NCI-H2171 treated with DMSO at 0.1 percent for 48 hours (cell line): Measurements from ENCODE around the gene CDO1.
"Not testable (repeated sequence)": the region's sequence is repeated elsewhere in the genome, so short reads cannot be mapped to it uniquely, and the experiment has no call there.

Source experiments
- DNase-seq: peaks from one replicate; lab custom pipeline; 2025; lab: John Stamatoyannopoulos, UW

Gene CDO1

DNA sequence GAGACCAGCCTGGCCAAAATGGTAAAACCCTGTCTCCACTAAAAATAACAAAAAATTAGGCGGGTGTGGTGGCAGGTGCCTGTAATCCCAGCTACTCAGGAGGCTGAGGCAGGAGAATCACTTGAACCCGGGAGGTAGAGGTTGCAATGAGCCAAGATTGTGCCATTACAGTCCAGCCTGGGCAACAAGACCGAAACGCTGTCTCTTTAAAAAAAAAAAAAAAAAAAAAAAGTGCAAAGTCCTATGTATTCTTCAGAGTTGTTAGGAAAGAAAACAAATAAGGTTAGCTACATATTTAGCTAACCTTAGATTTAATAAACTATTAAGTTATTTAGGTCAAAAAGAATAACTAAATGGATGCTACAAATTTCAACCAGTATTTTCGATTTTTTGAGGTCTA is 13.5 kb upstream of the CDO1 start:
- DNase-seq: no peak

DNA sequence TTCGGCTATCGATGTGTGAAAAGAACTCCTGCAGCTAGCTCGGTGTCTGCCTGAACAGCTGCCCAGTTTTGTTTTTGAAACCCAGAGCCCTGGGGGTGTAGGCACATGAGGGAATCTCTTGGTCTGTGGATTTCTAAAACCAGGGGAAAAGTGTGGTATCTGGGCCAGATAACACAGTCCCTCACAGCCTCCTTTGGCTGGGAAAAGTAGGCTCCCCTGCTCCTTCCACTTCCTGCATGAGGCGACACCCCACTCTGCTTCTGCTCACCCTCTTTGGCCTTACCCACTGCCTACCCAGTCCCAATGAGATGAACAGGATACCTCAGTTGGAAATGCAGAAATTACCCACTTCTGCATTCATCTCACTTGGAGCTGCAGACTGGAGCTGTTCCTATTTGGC is 9.5 kb upstream of the CDO1 start:
- no peak for DNase-seq

DNA sequence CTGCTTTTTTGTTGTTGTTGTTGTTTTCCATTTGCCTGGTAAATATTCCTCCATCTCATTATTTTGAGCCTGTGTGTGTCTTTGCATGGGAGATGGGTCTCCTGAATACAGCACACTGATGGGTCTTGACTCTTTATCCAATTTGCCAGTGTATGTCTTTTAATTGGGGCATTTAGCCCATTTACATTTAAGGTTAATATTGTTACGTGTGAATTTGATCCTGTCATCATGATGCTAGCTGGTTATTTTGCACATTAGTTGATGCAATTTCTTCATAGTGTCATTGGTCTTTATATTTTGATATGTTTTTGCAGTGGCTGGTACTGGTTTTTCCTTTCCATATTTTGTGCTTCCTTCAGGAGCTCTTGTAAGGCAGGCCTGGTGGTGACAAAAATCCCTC is 8.5 kb upstream of the CDO1 start:
- not testable (repeated sequence) for DNase-seq

DNA sequence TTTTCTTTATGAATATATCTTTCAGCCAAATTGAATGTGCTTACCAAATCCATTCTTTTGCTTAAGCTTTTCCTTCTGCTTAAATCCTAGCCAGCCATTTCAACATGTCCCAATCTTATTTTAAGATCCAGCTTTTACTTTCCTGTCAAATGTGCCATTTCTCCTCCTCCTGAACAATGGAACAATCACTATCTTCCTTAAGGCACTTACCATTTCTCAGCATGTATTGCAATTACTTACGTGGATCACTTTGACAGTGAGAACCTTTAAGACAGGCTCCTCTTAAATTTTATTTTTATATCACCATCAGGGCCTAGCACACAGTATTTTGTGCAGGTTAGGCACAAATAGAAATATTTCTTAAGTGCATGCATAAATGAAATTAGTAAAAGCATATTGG is 4.4 kb upstream of the CDO1 start:
- no peak for DNase-seq

DNA sequence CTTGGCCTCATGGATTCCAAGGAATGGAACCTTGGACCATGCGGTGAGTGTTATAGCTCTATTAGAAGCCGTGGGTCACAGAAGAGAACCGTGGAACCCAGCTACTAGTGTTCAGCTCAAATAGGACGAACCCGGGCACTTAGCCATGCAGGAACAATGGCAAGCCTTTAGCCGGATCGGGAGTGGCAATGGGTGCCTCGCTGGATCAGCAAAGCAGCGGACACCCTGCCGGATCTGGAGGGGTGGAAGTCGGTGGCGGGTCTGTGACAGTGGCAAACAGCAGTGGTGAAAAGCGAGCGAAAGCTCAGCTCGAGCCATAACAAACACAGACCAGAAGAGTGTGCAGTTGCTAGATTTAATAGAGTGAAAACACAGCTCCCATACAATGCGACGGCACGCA is 2.4 kb upstream of the CDO1 start:
- DNase-seq: no peak

DNA sequence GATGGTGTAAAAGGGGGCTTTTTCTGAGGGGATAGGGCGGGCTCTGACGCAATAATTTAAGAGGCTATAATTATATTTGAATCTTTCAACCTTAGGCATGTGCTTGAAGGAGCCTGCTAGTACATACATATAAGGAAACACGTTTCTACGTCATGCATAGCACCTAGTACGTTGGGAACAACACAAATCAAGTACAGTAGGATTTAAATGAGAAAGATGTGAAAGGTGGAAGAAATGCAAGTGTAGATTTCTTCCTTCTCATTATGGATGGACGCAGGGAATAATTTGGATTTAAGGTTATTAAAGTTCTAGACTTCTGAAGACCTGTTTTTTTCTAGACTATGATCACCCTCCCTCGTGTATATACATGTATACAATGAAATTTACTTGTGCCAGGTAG is 927 bp upstream of the CDO1 start:
- DNase-seq: no peak

DNA sequence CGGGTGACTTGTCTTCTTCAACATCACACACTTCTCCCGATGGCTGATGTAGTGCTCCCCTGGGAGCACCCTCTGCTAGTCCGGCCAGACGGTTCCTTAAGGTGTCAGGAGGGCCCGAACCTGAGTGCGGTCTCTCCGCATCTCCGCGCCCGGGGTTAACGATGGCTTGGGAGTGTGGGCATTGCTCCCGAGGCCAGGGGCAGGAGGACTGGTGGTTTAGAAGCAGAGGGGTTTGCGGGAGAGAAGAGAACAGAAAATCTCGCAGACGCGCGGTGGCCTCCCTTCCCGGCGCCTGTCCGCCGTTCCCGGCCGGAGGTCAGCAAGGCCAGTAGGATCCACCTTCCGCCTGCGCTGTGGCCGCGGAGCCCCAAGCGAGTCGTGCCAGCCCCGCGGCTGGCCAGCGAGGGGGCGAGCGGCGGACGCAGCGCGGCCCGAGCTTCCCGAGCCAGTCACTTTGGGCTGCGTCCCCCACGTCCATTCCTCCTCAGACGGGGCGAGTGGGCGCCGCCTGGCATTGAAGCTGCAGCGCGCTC is 700 bp downstream of the CDO1 start:
- DNase-seq: no peak

DNA sequence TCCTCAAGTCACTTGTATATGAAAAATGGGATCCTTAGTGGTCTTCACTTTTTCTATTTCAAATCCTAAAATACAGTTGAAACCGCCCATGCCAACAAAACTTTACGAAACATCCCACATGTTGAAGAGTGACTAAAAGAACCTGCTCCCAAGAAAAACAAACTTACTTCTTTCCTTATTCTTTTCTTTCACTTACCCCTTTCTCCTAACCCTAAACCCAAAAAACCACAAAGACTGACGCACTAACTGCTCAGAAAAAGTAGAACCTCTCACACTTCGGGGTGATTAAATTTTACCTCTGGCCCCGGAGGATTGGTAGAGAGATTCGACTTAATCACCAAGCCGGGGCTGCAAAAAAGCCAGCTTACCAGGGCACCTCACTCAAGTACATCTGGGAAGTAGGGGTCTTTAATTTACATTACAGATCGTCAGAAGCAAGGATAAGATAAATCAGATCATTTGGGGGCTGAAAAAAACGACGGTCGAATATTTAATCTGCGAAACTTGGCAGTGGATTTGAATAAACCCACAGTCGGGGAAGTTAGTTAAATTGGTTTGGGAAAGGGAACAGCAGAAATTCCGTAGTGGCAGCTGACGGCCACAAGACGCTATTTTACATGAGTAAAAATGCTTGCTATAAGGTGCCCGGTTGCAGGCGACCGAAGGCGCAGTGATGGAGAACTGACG is 1.3 kb downstream of the CDO1 start:
- no peak for DNase-seq

DNA sequence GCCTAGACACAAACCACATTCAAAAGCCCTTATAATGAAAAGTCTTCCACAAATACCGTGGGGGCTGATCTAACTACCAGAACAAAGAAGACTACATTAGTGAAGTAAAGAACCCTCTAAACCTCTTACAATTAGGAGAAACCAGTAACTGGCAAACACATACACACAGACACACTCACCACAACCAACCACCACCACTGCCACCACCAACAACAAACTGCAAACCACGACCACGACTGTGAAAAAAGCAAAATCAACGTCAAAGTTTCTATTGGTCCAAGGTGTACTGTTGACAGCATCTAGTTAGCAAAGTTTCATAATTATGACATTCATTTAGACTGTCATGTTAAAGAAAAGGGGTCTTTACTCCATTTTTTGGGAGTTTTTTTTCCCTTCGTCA is 2.7 kb downstream of the CDO1 start:
- no peak for DNase-seq

DNA sequence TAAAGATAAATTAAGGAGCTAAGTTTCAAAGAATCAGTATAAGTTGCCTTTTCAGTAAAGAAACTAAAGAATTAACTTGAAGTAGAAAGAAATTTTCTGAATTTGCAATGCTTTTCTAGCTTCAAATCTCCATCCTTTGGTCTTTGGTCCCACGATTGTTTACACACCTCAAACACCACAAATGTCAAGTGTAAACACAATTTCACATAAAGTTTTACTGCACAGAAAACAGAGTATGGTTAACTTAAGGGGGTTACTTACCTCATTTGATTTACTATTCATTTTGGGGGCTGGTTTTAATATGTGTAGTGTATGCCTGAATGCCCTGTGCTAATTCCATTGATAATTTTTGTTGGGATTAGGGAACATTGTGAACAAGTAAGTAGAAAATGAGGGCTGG is 4.1 kb downstream of the CDO1 start:
- DNase-seq: no peak

DNA sequence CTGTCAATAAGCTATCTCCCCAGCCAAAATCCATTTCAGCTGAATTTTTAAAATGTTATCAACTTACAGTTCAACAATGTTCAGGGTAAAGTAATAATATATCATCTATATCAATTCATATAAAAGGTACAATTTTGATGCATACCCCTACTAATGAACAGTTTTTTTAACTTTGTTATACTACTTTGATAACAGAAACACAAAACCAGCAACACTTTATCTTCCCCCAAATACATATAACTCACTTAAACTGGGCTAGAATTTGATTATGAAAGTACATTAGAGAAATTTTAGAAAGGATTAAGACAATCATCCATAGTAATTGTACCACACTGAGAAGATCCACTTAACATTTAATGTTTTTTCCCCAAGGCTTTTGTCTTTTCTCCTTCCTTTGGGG is 5.1 kb downstream of the CDO1 start:
- no peak for DNase-seq

DNA sequence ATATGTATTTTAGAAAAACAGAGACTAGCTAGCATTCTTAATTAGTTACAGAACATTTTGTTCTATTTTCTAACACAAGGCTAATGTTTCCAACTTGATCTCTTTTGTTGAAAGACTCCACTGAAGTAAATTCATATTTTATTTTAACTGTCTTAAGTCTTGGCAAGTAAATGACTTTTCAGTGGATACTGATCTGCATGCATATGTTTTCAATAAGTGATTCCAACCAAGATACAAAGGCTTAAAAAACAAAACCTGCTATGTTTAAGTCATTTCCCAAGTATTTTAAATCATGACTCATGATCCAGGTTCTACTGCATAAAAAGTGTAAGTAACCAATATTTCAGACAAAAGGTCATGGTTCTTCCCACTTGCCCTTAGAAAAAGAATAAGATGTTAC is 5.7 kb downstream of the CDO1 start:
- no peak for DNase-seq

DNA sequence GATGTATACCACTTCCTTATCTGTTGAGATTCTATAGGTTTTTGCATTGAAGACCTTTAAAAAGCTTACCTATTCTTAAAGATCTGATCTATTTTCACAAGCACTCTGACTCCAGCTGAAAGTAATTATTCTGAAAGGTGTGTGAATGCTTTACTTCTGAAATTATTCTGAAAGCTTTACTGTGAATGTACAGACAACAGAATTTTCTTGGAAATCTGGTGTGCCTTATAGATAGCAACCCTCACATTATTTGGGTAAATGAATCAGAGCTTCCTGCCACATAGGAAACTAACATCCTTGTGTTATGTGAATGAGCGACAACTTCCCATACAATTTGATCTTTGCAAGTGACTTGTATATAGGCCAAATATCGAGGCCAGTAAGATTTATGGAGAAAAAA is 6.5 kb downstream of the CDO1 start:
- DNase-seq: no peak

DNA sequence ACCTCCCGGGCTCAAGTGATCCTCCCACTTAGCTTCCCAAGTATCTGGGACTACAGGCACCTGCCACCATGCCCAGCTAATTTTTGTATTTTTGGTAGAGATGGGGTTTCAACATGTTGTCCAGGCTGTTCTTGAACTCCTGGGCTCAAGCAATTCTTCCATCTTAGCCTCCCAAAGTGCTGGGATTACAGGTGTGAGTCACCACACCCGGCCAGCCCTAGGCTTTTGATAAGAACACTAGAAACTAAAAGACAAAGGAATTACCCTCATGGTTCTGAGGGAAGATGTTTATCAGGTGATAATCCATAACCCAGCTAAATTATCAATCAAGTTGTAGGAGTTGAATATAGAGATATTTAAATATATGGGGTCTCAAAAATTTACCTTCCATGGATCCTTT is 8.4 kb downstream of the CDO1 start:
- DNase-seq: not testable (repeated sequence)

DNA sequence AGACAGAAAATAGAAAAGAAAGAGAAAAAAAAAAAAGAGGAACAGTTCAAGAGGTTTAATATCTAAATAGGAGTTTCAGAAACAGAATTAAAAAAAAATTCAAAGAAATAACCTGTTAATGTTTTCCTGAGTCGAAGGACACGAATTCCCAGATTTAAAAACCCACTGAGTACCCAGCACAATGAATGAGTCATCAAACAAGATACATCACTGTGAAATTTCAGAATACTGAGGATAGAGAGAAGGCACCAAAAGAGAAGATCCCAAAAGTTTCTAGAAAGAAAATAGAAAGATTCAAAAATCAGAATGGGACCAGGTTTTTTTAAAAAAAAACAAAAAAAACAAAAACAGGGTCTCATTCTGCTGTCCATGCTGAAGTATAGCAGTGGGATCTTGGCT is 8.8 kb downstream of the CDO1 start:
- DNase-seq: no peak

DNA sequence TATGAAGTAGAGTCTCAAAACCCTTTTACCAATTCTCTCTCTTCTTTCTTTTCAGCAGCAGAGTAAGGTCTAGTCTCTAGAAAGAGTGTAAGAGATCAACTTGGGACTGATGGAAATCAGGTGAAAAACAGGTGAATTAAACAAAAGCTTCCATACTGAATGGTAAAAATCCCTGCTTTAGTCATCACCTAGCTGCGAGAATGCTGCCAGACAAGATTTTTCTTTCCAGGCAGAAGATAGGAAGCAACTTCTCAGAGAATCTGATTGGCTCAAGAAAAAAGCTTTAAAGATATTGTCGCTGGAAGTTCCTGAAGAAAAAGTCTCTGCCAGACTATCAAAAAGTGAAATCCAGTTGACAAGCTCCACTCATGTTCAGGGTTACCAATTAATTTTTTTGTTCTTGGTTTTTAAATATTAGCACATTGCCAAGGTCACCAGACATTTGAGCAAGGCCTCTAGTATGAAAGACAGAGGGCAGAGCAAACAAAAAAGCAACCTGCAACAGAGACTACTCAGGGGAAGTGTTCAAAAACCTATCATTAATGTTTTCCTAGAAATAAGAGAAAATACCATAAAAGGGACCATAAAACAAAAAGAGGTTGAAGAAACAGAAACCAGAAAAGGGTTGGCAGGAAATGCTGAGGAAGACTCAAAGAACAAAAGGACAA is 9.3 kb downstream of the CDO1 start:
- DNase-seq: no peak

DNA sequence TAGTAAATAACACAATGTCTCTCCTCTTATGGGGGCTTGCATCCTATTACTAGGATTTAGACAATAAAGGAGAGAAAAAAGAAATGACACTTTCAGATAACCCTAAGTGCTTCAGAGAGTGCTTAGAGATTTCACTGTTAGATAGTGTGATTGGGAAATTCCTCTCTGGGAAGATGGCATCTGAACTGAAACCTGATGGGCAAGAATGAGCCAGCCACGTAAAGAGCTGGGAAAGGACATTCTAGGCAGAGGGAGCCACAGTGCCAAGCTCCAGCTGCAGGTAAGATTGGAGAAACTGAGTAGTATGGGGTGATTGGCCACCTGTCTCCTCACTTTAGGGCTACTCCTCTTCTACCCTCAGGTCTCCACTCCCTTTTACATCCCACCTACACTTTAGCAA is 14.5 kb downstream of the CDO1 start:
- no peak for DNase-seq

DNA sequence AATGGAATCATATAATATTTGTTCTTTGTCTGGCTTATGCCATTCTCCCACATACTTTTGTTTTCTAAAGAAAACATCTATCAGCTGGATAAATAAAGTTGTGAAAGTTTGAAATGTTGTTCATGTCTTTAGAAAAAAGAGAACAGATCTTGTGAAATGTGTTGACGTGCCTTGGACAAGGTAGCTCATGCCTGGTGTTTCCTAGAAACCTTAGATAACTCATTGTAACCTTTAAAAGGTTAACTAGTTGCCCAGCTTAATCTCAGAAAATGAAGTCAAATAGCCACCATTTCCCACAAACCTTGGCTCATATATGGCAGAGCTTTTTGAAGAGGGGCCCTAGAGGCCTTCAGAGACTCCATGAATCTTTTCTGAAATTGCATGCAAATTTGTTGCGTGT is 15.3 kb downstream of the CDO1 start:
- no peak for DNase-seq

DNA sequence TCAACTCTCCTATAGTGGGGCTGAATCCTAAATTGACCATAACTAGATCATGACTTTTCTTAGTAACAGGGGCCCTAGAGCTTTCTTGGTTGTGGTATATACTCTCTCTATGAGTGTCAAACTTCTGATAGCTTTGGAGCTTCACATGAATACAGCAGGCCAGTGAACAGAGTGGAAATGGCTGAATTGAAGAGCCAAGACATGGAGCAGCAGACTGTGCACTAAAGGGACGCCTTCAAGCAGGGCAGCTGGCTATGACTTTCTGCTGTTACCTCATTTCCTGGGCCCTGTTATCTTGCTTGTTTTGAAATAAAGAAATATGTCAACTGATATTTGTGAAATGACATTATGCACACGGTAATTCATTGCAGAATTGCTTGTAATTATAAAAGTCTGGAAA is 16.4 kb downstream of the CDO1 start:
- DNase-seq: no peak

DNA sequence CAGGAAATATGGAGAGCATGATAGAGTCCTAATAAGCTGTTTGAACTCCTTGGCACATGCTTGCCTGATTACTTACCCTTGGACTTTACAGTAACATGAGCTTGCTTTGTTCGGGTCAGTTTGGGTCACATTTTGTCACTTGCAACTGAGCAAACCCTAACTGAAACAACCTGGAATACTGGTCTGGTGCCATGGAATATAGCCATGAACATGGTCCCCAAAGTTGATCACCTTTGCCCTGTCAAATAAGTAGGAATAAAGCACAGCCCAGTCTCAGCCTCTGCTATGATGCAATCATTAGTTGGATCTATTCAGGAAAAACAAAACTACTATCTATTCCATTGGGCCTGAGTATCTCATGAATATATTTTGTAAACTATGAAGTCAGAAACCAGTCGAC is 18.2 kb downstream of the CDO1 start:
- no peak for DNase-seq

DNA sequence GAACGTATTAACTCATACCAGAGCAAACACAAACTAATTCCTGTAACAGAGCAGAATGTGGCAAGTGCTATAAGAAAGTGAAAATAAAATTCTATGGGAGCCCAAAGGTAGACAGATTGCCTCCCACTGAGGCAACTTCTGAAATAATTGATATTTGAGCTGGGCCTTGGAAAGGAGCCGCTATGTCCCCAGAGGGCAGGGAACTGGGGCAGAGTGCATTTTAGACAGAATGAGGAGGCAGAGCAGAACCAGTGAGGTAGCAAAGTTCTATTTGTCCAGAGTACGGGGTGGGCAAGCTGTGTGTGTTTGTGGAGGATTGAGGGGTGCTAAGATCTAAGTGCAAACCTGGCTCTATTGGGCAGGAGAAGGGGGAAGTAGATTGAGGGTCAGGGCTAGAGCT is 19.8 kb downstream of the CDO1 start:
- peak; percentile 57 for DNase-seq

DNA sequence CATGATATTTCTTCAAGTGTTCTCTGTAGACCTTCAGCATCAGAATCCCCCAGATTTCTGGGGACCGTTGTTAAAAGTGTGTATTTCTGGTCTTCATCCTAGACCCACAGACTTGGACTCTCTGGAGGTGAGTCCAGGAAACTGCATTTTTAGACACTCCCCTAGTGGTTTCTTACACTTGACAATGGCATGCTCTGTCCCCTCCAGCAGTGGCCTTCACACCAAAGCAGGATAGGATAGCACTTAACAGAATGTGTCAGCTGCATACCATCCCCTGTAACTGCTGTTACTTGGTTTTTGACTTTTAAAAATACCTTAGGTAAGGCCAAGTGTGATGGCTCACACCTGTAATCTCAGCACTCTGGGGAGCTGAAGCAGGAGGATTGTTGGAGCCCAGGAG is 20.8 kb downstream of the CDO1 start:
- DNase-seq: no peak

DNA sequence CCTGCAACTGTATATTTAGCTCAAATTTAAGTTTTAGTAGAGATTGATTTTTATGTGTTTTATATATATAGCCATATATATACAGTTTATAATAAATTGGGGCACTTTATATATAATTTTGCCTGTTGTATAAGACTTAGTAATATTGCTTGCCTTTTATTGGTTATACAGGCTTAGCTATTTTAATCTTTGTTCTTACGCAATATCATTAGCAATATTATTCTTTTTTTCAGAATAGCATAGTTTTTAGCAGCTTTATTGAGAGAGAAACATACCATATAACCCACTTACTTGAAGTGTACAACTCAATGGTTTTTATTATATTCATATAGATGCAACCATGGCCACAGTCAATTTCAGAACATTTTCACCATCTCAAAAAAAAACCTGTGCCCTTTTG is 28.0 kb downstream of the CDO1 start:
- no peak for DNase-seq

DNA sequence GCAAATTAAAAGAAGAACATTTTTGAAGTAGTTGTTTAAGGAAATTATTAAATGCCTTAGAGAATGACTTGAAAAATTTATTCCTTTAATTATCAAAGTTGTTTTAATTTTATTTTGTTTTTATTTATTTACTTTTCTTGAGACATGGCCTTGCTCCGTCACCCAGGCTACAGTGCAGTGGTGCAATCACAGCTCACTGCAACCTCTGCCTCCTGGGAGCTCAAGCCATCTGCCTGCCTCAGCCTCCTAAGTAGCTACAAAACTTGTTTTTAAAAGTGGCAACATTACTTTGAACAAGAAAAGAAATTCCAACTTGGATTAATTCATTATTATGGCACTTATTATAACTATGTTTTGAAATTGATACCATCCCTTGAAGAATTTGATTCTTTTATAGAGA is 29.0 kb downstream of the CDO1 start:
- peak; percentile 28 for DNase-seq
